ENCODE measurements around the gene KLHL15.

DNA sequence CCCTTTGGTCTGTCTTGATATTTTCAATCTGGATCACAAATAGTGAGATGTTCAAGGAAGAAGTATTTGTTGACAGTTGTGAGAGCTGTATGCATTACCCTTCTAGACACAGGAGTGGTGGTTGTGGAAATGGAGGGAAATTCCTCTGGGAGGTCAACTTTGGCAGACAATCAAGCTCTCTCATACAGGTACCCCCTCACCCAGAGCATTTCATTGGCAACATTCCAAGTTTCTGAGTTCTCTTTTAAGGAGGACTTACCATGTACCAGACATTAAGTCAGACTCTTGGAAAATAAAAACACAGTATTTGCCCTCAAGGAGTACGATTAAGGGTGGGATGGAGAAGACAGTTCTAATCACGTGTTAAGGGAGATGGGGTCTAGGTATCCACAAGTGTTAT is 45.3 kb downstream of the KLHL15 start:
- TF ChIP-seq EZH2 (IDR thresholded peaks at IDR 0.05; ENCODE audit: low read depth, unreplicated experiment) (no peak), CREB1 (CRISPR knock-in tag; IDR thresholded peaks at IDR 0.05; ENCODE audit: low read depth) (no peak), CTCF (conservative IDR thresholded peaks at IDR 0.05; ENCODE audit: low read depth in 2 of 2) (no peak), POLR2AphosphoS5 (IDR thresholded peaks at IDR 0.05; ENCODE audit: low read depth) (no peak), EZH2phosphoT487 (IDR thresholded peaks at IDR 0.05; ENCODE audit: unreplicated experiment) (no peak), ETS1 (IDR thresholded peaks at IDR 0.05) (no peak), ZNF331 (CRISPR knock-in tag; IDR thresholded peaks at IDR 0.05; ENCODE audit: low read depth) (no peak), NANOG (IDR thresholded peaks at IDR 0.05; ENCODE audit: borderline replicate concordance) (no peak)
- TF ChIP-seq, protein P1, sequence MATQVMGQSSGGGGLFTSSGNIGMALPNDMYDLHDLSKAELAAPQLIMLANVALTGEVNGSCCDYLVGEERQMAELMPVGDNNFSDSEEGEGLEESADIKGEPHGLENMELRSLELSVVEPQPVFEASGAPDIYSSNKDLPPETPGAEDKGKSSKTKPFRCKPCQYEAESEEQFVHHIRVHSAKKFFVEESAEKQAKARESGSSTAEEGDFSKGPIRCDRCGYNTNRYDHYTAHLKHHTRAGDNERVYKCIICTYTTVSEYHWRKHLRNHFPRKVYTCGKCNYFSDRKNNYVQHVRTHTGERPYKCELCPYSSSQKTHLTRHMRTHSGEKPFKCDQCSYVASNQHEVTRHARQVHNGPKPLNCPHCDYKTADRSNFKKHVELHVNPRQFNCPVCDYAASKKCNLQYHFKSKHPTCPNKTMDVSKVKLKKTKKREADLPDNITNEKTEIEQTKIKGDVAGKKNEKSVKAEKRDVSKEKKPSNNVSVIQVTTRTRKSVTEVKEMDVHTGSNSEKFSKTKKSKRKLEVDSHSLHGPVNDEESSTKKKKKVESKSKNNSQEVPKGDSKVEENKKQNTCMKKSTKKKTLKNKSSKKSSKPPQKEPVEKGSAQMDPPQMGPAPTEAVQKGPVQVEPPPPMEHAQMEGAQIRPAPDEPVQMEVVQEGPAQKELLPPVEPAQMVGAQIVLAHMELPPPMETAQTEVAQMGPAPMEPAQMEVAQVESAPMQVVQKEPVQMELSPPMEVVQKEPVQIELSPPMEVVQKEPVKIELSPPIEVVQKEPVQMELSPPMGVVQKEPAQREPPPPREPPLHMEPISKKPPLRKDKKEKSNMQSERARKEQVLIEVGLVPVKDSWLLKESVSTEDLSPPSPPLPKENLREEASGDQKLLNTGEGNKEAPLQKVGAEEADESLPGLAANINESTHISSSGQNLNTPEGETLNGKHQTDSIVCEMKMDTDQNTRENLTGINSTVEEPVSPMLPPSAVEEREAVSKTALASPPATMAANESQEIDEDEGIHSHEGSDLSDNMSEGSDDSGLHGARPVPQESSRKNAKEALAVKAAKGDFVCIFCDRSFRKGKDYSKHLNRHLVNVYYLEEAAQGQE (IDR thresholded peaks at IDR 0.05; ENCODE audit: unreplicated experiment) = no peak
- TF ChIP-seq, protein P2, sequence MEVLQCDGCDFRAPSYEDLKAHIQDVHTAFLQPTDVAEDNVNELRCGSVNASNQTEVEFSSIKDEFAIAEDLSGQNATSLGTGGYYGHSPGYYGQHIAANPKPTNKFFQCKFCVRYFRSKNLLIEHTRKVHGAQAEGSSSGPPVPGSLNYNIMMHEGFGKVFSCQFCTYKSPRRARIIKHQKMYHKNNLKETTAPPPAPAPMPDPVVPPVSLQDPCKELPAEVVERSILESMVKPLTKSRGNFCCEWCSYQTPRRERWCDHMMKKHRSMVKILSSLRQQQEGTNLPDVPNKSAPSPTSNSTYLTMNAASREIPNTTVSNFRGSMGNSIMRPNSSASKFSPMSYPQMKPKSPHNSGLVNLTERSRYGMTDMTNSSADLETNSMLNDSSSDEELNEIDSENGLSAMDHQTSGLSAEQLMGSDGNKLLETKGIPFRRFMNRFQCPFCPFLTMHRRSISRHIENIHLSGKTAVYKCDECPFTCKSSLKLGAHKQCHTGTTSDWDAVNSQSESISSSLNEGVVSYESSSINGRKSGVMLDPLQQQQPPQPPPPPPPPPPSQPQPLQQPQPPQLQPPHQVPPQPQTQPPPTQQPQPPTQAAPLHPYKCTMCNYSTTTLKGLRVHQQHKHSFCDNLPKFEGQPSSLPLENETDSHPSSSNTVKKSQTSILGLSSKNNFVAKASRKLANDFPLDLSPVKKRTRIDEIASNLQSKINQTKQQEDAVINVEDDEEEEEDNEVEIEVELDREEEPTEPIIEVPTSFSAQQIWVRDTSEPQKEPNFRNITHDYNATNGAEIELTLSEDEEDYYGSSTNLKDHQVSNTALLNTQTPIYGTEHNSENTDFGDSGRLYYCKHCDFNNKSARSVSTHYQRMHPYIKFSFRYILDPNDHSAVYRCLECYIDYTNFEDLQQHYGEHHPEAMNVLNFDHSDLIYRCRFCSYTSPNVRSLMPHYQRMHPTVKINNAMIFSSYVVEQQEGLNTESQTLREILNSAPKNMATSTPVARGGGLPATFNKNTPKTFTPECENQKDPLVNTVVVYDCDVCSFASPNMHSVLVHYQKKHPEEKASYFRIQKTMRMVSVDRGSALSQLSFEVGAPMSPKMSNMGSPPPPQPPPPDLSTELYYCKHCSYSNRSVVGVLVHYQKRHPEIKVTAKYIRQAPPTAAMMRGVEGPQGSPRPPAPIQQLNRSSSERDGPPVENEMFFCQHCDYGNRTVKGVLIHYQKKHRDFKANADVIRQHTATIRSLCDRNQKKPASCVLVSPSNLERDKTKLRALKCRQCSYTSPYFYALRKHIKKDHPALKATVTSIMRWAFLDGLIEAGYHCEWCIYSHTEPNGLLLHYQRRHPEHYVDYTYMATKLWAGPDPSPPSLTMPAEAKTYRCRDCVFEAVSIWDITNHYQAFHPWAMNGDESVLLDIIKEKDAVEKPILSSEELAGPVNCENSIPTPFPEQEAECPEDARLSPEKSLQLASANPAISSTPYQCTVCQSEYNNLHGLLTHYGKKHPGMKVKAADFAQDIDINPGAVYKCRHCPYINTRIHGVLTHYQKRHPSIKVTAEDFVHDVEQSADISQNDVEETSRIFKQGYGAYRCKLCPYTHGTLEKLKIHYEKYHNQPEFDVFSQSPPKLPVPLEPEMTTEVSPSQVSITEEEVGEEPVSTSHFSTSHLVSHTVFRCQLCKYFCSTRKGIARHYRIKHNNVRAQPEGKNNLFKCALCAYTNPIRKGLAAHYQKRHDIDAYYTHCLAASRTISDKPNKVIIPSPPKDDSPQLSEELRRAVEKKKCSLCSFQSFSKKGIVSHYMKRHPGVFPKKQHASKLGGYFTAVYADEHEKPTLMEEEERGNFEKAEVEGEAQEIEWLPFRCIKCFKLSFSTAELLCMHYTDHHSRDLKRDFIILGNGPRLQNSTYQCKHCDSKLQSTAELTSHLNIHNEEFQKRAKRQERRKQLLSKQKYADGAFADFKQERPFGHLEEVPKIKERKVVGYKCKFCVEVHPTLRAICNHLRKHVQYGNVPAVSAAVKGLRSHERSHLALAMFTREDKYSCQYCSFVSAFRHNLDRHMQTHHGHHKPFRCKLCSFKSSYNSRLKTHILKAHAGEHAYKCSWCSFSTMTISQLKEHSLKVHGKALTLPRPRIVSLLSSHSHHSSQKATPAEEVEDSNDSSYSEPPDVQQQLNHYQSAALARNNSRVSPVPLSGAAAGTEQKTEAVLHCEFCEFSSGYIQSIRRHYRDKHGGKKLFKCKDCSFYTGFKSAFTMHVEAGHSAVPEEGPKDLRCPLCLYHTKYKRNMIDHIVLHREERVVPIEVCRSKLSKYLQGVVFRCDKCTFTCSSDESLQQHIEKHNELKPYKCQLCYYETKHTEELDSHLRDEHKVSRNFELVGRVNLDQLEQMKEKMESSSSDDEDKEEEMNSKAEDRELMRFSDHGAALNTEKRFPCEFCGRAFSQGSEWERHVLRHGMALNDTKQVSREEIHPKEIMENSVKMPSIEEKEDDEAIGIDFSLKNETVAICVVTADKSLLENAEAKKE (CRISPR knock-in tag; IDR thresholded peaks at IDR 0.05) = no peak; the same call in 1 of the 2 replicates

Measured in GM23338 (cell line).